Stimulated activated CD4-positive, alpha-beta T cell treated with anti-CD3 and anti-CD28 coated beads, TNF-alpha, amount 100 ng/mL, for 1 hour (primary cell): ENCODE data around the gene LRRC10B.
"Not testable (repeated sequence)": the region's sequence is repeated elsewhere in the genome, so short reads cannot be mapped to it uniquely, and the experiment has no call there.

Source experiments
- DNase-seq, 3 donors: peaks; one replicate each; pipeline ENCODE4 v3.0.0-alpha.2; 2020; ENCODE audit warnings: low read depth in 3 of 3, low spot score in 1 of 3

LRRC10B gene

DNA sequence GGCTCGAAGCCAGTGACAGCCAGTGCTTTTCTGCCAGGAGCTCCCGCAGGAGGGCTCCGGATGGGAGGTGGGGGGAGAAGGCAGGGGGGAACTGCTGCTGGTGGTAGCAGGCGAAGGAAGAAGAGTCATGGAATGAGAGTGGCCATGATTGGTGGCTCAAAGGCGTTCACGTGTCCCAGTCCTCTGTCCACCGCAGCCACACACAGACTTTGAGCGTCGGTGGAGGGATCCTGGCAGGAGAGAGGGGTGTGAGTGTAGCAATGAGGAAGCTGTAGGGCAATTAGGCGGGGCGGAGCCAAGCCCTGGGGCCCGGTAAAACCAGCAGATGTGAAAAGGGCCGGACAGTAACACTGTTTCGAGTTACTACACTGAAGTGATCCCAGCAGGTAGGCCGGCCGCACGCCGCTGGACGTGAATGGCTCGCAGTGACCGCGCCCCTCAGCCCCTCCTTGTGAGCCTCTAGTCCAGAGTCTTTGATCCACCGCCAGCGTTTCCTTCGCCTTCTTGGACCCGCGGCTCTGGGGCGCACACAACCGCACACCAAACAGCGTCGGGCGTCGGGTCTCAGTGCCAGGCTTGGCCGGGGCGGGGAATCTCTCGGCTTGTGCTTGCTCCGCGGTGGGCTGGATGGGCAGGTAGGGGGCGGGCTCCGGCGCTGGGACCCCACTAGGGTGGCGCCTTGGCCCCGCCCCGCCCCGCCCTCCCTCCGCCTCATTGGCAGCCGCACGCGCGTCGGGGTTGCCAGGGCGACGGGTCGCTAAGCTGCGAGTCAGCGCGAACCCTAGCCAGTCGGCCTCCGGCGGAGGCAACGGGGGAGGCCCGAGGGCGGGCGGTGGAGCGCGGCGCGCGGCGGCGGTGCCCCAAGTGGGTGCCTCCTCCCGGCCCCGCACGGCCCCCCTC is at the start of gene LRRC10B:
Gene LRRC10B, plus strand, starts transcription at position 788 of the 900 bp plus-strand sequence. CDS start 250 bp downstream, outside the sequence.
- DNase-seq = no peak

DNA sequence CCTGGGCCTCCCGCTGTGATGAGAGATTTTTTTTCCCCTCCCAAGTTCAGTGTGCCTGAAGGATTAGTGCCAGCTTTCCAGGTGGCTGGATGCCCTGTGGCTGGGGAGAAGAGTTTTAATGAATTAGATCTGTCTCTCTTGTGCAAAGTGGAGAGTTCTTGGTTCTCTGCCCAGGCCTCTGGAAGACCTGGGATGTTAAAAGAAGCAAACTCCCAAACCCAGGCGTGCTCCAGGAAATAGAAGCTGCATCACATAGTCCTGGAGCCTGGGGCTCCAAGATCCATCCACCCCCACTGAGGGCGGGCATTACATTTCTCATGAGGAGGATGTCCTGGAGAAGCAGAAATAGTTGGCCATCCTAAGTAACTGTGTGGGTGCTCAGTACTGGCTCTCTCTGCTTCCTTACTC is 48.1 kb upstream of the LRRC10B start:
- DNase-seq = no peak

DNA sequence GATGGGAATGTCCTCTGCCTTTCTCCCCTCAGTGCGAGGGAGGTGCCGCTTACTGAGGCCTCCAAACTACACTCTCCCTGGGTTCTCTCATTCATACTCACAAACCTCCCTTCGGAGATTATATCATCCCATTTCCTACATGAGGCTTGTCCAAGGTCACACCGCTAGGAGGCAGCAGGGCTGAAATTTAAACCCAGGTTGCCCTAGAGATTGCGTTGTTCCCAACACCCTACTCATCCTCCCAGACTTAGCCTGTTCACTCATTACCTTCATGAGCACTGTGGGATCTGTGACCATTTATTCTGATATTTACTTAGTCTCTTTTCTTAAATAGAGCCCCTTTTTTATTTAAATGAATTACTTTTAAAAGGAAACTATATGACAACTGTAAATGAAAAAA is 47.6 kb upstream of the LRRC10B start:
- no peak for DNase-seq

DNA sequence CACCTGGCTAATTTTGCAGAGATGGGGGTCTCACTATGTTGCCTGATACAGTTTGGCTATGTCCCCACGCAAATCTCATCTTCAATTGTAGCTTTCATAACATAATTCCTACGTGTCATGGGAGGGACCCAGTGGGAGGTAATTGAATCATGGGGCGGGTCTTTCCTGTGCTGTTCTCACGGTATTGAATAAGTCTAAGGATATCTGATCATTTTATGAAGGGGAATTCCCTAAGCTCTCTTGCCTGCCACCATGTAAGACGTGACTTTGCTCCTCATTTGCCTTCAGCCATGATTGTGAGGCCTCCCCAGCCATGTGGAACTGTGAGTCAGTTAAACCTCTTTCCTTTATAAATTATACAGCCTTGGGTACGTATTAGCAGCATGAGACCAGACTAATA is 40.9 kb upstream of the LRRC10B start:
- DNase-seq = not testable (repeated sequence)

DNA sequence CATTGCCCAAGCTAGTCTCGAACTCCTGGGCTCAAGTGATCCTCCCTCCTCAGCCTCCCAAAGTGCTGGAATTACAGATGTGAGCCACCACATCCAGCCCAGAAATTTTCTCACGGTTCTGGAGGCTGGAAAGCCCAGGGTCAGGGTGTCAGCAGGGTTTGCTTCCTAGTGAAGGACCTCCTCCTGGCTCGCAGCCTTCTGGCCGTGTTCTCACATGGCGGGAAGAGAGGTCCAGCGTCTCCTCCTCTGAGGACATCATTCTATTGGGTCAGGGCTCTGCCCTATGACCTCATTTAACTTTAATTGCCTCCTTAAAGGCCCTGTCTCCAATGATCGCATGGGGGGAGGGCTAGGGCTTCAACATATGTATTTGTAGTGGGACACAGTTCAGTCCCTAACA is 40.5 kb upstream of the LRRC10B start:
- DNase-seq = no peak

DNA sequence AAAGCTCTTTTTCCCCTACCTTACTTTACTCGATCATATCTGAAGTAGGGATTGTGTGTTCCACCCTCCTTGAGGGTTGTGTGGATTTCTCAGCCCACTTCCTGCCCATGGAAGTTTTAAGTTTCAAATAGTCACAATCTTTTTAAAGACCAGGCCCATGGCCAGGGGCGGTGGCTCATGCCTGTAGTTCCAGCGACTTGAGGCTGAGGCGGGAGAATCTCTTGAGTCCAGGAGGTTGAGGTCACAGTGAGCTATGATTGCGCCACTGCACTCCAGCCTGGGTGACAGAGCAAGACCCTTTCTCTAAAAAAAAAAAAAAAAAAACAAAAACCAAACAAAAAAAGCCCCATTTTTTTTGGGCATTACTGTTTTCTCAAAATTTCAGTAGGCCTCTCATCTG is 36.3 kb upstream of the LRRC10B start:
- no peak for DNase-seq

DNA sequence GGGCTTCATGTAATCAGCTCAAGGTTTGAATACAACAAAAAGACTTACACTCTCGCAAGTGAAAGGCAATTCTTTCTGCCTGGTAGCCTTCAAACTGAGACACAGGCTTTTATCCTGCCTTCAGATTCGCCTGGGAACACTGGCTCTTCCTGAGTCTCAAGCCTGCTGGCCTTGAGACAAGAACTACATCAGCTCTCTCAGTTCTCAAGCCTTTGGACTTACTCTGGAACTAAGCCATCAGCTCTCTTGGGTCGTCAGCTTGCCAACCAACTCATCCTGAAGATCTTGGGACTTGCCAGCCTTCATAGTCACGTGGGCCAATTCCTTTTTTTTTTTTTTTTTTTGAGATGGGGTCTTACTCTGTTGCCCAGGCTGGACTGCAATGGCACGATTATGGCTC is 35.7 kb upstream of the LRRC10B start:
- DNase-seq = no peak

DNA sequence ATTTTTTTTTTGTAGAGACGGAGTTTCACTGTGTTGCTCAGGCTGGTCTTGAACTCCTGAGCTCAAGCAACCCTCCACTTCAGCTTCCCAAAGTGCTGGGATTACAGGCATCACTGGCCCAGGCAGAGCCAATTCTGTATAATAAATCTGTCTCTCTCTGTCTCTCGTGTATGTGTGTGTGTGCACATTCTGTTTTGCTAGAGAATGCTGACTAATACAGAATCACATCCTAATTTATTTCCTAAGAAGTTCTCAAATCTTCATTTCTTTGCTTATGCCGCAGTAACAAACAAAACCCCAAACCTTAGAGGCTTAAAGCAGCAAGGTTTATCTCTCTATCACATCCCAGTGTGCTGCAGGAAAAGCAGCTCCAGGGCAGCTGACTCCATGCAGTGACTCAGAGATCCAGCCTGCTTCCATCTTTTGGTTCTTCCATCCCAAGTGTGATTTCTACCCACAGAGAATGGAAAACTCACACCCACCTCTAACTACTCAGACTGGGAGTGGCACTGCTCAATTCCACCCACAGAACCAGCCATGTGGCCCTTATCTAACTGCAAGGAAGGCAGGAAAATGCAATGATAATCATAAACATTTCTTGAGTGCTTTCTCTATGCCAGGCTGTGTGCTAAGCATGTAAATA is 35.1 kb upstream of the LRRC10B start:
- no peak for DNase-seq

DNA sequence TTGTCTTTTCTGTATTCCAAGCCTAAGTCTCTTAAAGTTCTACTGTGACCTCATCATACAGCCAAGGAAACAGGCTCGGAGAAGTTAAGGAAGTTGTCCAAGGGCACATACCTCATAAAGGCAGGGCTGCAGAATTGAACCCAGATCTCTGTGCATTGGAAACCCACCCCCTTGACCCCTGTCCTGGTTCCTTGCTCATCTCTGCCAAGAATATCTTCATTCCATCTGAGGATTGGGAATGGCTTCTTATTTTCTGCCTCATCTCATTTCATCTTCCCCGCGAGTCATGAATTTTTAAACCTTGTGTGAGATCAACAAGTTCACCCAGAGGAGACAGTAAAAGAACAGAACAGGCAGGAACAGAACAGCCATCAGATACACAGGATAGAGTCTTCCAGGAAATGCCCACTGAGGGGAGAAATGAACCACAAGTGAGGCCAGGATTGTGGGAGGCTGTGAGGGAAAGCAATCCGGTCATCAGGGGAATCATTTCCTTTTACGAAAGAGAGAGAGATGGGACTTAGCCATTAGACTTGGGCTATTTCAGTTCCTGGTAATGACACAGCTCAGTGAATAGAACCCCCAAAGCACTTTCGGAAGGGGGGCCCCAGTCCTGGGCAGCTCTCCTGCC is 34.4 kb upstream of the LRRC10B start:
- no peak for DNase-seq

DNA sequence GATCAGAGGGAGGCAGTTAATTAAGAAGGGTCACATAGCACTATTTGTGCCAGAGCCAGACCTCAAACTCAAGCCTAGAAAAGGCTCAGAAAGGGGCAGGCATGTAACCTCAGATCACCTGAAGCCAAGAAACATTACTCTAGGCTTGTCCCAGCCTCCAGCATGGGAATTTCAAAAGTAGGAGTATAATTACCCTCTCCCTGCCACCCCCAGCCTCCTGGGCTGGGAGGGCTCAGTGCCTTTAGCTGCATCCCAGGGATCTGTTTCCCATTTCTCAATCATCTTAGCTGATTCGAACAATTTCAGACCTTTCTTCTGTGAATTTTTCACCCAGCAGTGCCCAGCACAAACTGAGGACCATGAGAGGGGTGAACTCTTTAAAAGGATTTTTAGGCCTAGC is 33.1 kb upstream of the LRRC10B start:
- DNase-seq = no peak

DNA sequence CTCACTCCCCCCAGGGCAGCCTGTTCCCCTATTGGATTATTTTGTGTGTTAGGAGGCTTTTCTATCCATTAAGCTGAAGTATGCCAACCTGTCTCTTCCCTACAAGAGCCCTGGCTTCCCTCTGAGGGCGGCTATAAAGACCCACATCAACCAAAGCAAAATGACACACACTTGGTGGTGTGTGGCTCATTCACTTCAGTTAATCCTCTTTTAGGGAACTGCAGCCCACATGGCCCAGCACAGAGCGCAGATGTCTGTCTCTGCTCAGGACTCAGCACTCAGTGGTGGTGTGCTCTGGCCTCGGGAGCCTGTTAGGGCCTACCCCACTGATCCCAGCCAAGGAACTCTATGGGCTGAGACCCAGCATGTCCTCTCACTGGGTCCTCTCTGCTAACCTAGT is 32.2 kb upstream of the LRRC10B start:
- no peak for DNase-seq

DNA sequence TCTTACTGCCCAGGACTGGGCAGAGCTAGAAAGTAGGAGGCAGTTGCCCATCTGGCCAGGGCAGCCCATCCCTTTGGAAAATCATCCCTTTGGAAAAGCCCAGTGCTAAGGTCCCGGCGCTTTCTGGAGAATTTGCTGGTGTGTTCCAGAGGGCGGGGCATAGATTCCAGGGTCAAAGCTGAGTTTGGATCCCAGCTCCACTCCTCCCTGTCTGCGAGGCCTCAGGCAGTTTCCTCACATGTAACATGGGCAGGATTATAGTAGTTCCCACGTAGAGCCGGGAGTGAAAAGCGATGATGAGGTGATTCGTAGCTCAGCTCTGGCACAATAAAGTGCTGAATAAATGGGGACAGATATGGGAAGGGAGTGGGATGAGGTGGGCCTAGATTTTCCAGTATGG is 31.4 kb upstream of the LRRC10B start:
- no peak for DNase-seq

DNA sequence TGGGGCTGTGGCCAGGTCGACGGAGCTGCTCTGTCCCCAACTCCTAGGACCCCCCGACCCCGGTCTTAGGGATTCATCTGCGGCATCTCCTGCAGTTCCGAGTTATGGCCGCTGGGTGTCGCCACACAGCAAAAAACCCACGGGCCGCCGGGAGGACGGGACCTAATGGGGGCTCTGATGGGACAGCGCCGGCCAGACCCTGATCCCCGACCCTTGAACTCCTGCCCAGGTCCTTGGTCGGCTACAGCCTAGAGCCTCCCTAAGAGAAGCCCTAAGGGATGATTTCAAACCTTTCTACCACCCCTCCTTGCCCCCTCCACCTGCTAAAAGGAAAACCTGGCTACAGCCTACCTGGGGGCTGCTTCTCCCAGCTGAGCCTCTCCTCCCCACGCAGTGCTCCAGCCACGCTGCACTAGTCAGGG is 30.8 kb upstream of the LRRC10B start:
- peak in 2 of 3 donors; percentile 23 to 45 for DNase-seq

DNA sequence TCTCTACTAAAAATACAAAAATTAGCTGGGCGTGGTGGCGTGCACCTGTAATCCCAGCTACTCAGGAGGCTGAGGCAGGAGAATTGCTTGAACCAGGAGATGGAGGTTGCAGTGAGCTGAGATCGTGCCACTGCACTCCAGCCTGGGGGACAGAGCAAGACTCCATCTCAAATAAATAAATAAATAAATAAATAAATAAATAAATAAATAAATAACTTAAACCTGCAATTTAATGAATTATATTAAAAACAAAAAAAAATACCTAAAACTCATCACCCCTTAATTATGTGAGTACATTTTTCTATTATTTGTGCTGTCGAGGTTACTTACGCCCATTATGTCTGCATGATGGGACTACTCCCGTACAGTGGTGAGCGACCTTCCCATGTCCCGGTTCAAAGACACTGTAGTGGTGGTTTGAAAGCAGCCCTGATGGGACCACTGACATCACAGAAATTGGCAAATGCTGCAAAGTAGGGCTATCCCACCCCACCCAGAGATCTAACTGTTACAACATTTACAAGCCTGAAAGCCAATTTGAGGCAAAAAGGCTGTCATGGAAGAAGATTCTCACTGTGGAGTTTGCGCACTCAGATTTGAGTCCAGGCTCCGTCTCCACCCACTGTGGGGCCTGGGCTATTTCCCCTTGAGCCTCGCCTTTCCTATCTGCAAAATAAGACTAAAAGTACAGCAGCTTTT is 29.0 kb upstream of the LRRC10B start:
- DNase-seq = not testable (repeated sequence)

DNA sequence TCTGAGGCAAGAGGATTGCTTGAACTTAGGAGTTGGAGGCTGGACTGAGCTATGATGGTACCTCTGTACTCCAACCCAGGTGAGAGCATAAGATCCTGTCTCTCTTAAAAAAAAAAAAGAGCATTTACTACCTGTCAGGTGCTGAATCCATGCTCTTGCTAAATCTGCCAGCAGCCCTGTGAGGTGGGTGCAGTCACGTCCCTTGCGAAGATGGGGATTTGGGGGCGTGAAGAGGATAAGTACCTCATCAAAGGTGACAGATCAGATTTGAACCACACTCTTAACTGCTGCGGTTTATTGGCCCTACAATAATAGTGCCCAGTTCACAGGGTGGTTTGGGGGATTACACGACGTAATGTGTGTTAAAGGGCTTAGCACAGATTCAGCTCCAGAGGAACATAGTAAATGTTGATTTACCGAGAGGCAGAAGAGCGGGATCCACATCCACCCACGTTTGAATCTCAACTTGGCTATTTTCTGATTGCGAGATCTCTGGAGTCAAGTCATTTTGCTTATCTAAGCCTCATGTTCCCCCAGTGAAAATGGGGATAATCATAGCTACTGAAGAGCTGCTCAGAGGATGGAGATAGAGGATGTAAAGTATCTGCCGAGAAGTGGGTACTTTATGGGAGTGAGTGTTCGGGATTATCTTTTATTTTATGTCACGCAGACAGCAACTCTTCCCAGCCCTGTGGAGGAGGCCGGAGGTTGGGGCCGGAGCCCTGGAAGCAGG is 28.1 kb upstream of the LRRC10B start:
- no peak for DNase-seq

DNA sequence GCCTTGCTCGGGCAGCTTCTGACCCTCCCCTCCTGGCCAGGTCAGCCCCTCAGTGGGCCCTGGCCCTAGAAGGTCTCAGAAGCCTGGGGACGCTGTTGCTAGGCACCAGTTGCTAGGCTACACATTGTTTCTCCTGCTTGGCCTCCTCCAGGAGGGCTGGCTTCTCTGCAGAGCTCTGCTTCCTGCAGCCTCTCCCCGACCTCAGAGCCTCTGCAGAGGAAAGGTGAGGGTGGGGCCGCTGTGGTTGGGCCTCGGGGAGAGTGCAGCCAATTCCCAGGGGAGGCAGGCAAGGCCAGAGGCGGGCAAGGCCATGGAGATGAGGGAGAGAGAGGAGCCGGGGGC is 27.6 kb upstream of the LRRC10B start:
- no peak for DNase-seq

DNA sequence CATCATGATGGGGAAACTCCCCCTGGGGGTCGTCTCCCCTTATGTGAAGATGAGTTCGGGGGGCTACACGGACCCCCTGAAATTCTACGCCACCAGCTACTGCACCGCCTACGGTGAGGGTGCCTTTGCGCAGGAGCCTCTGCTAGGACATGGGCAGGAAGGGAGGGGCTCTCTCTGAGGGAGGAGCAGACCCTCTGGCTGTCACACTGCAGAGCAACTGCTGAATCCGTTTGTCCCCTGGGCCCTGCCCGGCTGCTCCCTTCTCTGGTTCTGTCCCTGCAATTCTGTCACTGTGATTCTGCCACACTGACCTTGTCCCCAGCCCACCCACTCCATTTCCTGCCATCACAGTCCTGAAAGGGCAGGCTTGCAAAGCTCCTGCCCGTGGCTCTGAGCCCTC is 26.7 kb upstream of the LRRC10B start:
- no peak for DNase-seq

DNA sequence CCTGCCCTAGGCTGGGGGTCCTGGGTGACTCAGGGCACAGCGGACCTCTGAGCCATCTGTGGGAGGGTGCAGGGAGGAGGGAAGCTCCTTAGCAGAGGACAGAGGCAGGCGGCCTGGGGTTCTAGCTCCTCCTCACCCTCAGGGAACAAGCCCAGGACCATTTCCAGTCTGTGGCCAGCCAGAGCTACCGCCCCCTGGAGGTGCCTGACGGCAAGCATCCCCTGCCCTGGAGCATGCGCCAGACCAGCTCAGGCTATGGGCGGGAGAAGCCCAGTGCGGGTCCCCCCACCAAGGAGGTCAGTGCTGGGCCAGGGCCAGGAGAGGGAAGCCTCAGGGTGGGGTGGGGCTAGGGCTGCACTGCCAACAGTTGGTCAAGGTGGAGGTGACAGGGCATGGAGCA is 26.0 kb upstream of the LRRC10B start:
- peak in 1 of 3 donors; percentile 10 for DNase-seq

DNA sequence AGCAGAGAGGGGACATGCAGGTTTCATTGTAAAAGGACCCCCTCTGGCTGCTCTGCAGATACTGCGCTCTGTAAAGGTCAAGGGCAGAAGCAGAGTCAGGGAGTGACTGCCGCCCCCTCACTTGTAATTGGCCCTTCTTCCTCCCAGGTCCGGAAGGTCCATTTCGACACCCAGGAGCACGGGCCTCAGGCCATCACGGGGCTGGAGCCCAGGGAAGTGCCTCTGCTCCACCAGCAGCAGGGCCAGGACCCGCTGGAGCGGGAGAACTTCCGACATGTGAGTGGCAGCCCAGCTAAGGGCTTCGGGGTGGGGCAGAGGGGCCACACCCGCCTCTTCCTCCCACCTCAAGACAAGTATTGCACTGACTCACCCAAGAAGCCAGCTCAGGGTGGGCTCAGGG is 24.0 kb upstream of the LRRC10B start:
- DNase-seq = no peak

DNA sequence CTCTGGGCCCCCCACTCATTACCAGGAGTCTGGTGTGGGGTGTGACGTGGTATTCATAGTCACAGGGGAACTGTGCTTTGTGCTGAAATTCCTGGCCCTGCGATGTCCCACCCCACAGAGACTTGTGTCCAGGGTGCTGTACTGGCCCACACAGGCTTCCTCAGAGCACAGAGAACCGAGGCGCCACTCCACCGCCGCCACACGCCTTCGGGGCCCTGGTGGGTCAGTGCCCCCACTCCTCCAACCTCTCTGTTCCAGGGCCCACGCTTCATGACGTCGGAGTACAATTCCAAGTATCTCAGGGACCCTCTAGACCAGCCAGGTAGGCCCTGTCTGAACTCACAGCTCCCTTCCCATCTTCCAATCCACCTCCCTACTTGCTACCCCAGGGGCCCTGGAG is 23.5 kb upstream of the LRRC10B start:
- DNase-seq = no peak
